K562 (cell line): ENCODE data around the gene OSGEP. TPM values are rescaled to one million over a fixed set of nuclear protein-coding genes. Genes with fewer than 3 reads are reported as not detected.

Experiments
- ARNT ChIP-seq, 2 experiments: fragments of 450-650 bp; IDR thresholded peaks; 2 replicates each; pipeline ENCODE4 v1.6.1; 2016; ENCODE audit warnings: mild to moderate bottlenecking in 1 of 2
- CTBP1 ChIP-seq: fragments of 450-650 bp; IDR thresholded peaks from 2 replicates; pipeline ENCODE4 v1.6.1; 2016; ENCODE audit warnings: borderline replicate concordance
- E2F3 ChIP-seq: fragments of 250-450 bp; sonication (Bioruptor Pico); IDR thresholded peaks from 2 replicates; pipeline ENCODE4 v1.4.0; 2020; ENCODE audit warnings: mild to moderate bottlenecking
- EZH2 ChIP-seq: IDR thresholded peaks from 2 replicates; pipeline ENCODE4 v1.6.1; 2012; ENCODE audit warnings: low read depth, mild to moderate bottlenecking, inconsistent platforms, low read length, borderline replicate concordance
- GTF2E2 ChIP-seq: fragments of 200-800 bp; sonication (Bioruptor generic); IDR thresholded peaks from 2 replicates; pipeline ENCODE4 v1.6.1; 2016; ENCODE audit warnings: missing genetic modification characterization, missing compliant biosample characterization
- HNRNPUL1 ChIP-seq: fragments of 200-400 bp; formaldehyde crosslinking; IDR thresholded peaks from 2 replicates; pipeline ENCODE4 v1.6.1; 2017; ENCODE audit warnings: low read length
- MAX ChIP-seq: sonication (generic); formaldehyde crosslinking; IDR thresholded peaks from 2 replicates; pipeline ENCODE4 v1.9.0; 2022; ENCODE audit warnings: mild to moderate bottlenecking, missing genetic modification reagents
- MGA ChIP-seq: fragments of 450-650 bp; IDR thresholded peaks from 2 replicates; pipeline ENCODE4 v1.6.1; 2016; ENCODE audit warnings: mild to moderate bottlenecking, moderate library complexity
- MXI1 ChIP-seq: IDR thresholded peaks from 2 replicates; pipeline ENCODE4 v1.6.1; 2011; ENCODE audit warnings: low read depth, mild to moderate bottlenecking, improper control_type of control experiment, low read length
- NFRKB ChIP-seq: fragments of 450-650 bp; IDR thresholded peaks from 2 replicates; pipeline ENCODE4 v1.6.1; 2016; ENCODE audit warnings: low read depth
- SMARCA5 ChIP-seq: fragments of 450-650 bp; IDR thresholded peaks from 2 replicates; pipeline ENCODE4 v1.6.1; 2016
- ZFP1 ChIP-seq: fragments of 450-650 bp; formaldehyde crosslinking; IDR thresholded peaks from 2 replicates; pipeline ENCODE4 v1.4.0; 2020; ENCODE audit warnings: mild to moderate bottlenecking, mixed read lengths
- ZNF354B ChIP-seq: fragments of 250-450 bp; sonication (Bioruptor Pico); IDR thresholded peaks from 2 replicates; pipeline ENCODE4 v1.4.0; 2020
- polyA plus RNA-seq, 8 experiments: library from polyadenylated mRNA; depleted of rRNA in 4 of 8; stranded (reverse) in 5 of 8; unstranded in 3 of 8; fragments of >200 nt; fragmentation: Nextera tagmentation in 2 of 8; fragmentation: Illumina TruSeq in 1 of 8; extraction: Ambion mirVana in 2 of 8; extraction: Trizol in 1 of 8; gene quantifications; 2 replicates each; pipeline versions ENCODE4 v1.2.1 to v1.2.3, GENCODE V29; 2011 to 2014; ENCODE audit warnings: inconsistent platforms in 1 of 8, missing spikeins in 1 of 8
- total RNA-seq, 7 experiments: library from RNA; depleted of rRNA in 6 of 7; stranded (reverse); fragments of >200 nt in 6 of 7; fragmentation: Illumina TruSeq in 2 of 7; extraction: Trizol in 2 of 7; gene quantifications; 2 replicates each; pipeline versions ENCODE4 v1.2.1 to v1.2.3, GENCODE V29; 2011 to 2021; ENCODE audit warnings: low replicate concordance in 1 of 7
- TF ChIP-seq, protein P1 (sequence below): sonication (generic); formaldehyde crosslinking; IDR thresholded peaks from 2 replicates; pipeline ENCODE4 v1.4.0; 2020; ENCODE audit warnings: mild to moderate bottlenecking, missing genetic modification reagents

Gene OSGEP
- total and polyA plus RNA-seq, 9 of the 15 experiments (the other 6 are each of a cell fraction or from before 2014, with no cell fraction given), result 32.1 to 59.2 (median 44.1) TPM

DNA sequence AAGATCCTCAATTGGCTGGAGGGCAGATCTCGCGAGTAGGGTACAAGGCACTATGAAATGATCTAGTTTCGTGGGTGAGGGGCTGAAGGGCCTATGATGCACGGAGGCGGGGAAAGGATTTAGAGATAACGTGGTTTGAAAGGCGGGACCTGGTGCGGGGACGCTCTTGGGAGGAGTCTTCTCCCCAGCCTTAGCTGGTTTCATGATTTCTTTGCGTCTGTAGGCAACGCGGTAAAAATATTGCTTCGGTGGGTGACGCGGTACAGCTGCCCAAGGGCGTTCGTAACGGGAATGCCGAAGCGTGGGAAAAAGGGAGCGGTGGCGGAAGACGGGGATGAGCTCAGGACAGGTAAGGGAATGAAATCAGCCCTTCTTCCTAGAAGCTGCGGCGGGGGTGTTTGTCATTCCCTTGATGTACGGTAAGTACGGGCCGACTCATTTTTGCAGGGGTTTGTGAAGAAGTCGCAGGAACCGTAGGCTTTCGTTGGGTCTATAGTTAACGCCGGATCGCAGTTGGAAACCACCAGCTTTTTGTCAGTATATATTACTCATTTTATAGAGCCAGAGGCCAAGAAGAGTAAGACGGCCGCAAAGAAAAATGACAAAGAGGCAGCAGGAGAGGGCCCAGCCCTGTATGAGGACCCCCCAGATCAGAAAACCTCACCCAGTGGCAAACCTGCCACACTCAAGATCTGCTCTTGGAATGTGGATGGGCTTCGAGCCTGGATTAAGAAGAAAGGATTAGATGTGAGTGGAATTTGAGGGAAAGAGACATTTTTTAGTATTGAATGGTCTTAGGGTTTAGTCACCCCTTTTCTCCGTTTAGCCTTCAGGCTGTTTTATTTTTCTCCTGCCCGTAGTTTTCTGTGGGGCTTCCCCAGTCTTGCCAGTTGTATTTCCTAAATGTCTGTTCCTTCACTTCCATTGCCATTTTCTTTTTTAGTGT is 1.0 kb upstream of the OSGEP start (continued):
- TF ChIP-seq, protein P1, sequence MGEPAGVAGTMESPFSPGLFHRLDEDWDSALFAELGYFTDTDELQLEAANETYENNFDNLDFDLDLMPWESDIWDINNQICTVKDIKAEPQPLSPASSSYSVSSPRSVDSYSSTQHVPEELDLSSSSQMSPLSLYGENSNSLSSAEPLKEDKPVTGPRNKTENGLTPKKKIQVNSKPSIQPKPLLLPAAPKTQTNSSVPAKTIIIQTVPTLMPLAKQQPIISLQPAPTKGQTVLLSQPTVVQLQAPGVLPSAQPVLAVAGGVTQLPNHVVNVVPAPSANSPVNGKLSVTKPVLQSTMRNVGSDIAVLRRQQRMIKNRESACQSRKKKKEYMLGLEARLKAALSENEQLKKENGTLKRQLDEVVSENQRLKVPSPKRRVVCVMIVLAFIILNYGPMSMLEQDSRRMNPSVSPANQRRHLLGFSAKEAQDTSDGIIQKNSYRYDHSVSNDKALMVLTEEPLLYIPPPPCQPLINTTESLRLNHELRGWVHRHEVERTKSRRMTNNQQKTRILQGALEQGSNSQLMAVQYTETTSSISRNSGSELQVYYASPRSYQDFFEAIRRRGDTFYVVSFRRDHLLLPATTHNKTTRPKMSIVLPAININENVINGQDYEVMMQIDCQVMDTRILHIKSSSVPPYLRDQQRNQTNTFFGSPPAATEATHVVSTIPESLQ (CRISPR knock-in tag), result 0 out of 2 replicates have a peak, but pooled peaks have one; percentile 17
- TF ChIP-seq ZNF354B (CRISPR knock-in tag), result no peak
- no peak for TF ChIP-seq EZH2
- no peak for TF ChIP-seq MXI1
- no peak for TF ChIP-seq SMARCA5
- peak; percentile 63 for TF ChIP-seq GTF2E2 (tag)
- TF ChIP-seq NFRKB, result 0 out of 2 replicates have a peak, but pooled peaks have one; percentile 64
- TF ChIP-seq CTBP1, result peak; percentile 21; the same call in 1 of the 2 replicates
- no peak for TF ChIP-seq ZFP1
- TF ChIP-seq HNRNPUL1, result no peak
- TF ChIP-seq ARNT (IDR thresholded peaks at IDR 0.05), result 0 out of 4 replicates have a peak, but pooled peaks of 1 of the 2 experiments have one; percentile 15
- 0 out of 2 replicates have a peak, but pooled peaks have one; percentile 56 for TF ChIP-seq E2F3 (CRISPR knock-in tag)
- peak; percentile 19; the same call in 1 of the 2 replicates for TF ChIP-seq MGA
- TF ChIP-seq MAX (CRISPR knock-in tag), result peak; percentile 63
